Measurements from ENCODE around the gene ATP6V0B. TPM values are rescaled to one million over a fixed set of nuclear protein-coding genes. Genes with fewer than 3 reads are reported as not detected.

ATP6V0B gene
- total and polyA plus RNA-seq, 2 of the 13 experiments (the other 11 are each of a cell fraction or from before 2014, with no cell fraction given) = 157 to 161 TPM

DNA sequence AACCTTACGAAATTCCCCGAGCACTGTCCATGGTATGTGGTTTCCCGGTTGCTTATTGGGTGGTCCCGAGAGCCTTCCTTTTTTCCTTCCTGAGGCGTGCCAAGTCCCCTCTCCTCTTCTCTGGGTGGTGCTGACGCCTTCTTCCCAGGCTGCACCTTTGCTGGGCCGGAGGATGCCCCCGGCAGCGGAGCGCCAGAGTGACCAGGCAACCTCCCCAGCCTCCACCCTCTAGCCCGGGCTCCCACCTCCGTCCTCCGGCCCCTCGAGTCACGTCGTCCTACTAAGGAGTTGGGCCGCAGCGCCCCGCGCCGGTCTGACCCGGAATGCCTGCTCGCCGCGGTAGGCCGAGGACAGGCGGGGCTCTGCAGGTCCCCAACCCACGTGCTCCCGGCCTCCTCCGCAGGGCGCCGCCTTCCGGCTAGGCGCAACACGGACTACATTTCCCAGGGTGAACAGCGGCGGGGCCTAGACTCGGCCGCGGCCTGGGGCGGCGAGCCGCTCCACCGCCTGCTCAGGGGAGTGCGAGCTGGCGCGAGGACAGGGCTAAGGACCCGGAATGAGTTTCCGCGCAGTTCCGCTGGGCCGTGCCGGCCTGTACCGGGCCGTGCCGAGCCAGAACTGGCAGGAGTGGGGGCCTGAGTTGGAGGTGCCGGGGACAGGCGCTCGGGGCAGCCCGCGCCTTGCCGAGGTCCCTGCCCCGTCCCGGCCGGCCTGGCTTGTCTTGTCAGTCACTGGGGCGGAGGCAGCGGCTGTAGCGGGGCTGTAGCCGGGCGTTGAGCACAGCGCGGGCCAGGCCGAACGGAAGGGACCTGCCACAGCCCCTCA lies 28.3 kb upstream of the ATP6V0B start, which contains the start of gene IPO13 (continued):
- peak; percentile 26; the same call in 1 of the 2 replicates for TF ChIP-seq ZNF263 (CRISPR knock-in tag; IDR thresholded peaks at IDR 0.05)
- TF ChIP-seq ZNF232 (CRISPR knock-in tag; IDR thresholded peaks at IDR 0.05; ENCODE audit: borderline replicate concordance) = 0 out of 2 replicates have a peak, but pooled peaks have one; percentile 41
- TF ChIP-seq ZBTB7B (CRISPR knock-in tag; IDR thresholded peaks at IDR 0.05) = peak; percentile 83; the same call in 1 of the 2 replicates
- no peak for TF ChIP-seq SMARCC2 (IDR thresholded peaks at IDR 0.05)
- TF ChIP-seq RFXAP (CRISPR knock-in tag; IDR thresholded peaks at IDR 0.05; ENCODE audit: borderline replicate concordance) = peak; percentile 83; the same call in 1 of the 2 replicates
- TF ChIP-seq PCBP2 (optimal IDR thresholded peaks at IDR 0.05; ENCODE audit: low read depth, low read length, poor library complexity, severe bottlenecking) = no peak
- TF ChIP-seq ZNF674 (CRISPR knock-in tag; IDR thresholded peaks at IDR 0.05; ENCODE audit: low read depth) = no peak
- no peak for TF ChIP-seq NKX3-1 (CRISPR knock-in tag; IDR thresholded peaks at IDR 0.05)
- no peak for TF ChIP-seq THYN1 (CRISPR knock-in tag; IDR thresholded peaks at IDR 0.05; ENCODE audit: borderline replicate concordance, low read depth)
- TF ChIP-seq ZNF589 (CRISPR knock-in tag; conservative IDR thresholded peaks at IDR 0.05) = peak; percentile 64; the same call in 1 of the 2 replicates
- TF ChIP-seq, protein P1, sequence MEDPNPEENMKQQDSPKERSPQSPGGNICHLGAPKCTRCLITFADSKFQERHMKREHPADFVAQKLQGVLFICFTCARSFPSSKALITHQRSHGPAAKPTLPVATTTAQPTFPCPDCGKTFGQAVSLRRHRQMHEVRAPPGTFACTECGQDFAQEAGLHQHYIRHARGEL (CRISPR knock-in tag; IDR thresholded peaks at IDR 0.05) = no peak
- no peak; the same call in 1 of the 2 replicates for TF ChIP-seq ZNF780A (CRISPR knock-in tag; IDR thresholded peaks at IDR 0.05)
- TF ChIP-seq SKI (IDR thresholded peaks at IDR 0.05; ENCODE audit: partially characterized antibody) = peak; percentile 41
- TF ChIP-seq, protein P2, sequence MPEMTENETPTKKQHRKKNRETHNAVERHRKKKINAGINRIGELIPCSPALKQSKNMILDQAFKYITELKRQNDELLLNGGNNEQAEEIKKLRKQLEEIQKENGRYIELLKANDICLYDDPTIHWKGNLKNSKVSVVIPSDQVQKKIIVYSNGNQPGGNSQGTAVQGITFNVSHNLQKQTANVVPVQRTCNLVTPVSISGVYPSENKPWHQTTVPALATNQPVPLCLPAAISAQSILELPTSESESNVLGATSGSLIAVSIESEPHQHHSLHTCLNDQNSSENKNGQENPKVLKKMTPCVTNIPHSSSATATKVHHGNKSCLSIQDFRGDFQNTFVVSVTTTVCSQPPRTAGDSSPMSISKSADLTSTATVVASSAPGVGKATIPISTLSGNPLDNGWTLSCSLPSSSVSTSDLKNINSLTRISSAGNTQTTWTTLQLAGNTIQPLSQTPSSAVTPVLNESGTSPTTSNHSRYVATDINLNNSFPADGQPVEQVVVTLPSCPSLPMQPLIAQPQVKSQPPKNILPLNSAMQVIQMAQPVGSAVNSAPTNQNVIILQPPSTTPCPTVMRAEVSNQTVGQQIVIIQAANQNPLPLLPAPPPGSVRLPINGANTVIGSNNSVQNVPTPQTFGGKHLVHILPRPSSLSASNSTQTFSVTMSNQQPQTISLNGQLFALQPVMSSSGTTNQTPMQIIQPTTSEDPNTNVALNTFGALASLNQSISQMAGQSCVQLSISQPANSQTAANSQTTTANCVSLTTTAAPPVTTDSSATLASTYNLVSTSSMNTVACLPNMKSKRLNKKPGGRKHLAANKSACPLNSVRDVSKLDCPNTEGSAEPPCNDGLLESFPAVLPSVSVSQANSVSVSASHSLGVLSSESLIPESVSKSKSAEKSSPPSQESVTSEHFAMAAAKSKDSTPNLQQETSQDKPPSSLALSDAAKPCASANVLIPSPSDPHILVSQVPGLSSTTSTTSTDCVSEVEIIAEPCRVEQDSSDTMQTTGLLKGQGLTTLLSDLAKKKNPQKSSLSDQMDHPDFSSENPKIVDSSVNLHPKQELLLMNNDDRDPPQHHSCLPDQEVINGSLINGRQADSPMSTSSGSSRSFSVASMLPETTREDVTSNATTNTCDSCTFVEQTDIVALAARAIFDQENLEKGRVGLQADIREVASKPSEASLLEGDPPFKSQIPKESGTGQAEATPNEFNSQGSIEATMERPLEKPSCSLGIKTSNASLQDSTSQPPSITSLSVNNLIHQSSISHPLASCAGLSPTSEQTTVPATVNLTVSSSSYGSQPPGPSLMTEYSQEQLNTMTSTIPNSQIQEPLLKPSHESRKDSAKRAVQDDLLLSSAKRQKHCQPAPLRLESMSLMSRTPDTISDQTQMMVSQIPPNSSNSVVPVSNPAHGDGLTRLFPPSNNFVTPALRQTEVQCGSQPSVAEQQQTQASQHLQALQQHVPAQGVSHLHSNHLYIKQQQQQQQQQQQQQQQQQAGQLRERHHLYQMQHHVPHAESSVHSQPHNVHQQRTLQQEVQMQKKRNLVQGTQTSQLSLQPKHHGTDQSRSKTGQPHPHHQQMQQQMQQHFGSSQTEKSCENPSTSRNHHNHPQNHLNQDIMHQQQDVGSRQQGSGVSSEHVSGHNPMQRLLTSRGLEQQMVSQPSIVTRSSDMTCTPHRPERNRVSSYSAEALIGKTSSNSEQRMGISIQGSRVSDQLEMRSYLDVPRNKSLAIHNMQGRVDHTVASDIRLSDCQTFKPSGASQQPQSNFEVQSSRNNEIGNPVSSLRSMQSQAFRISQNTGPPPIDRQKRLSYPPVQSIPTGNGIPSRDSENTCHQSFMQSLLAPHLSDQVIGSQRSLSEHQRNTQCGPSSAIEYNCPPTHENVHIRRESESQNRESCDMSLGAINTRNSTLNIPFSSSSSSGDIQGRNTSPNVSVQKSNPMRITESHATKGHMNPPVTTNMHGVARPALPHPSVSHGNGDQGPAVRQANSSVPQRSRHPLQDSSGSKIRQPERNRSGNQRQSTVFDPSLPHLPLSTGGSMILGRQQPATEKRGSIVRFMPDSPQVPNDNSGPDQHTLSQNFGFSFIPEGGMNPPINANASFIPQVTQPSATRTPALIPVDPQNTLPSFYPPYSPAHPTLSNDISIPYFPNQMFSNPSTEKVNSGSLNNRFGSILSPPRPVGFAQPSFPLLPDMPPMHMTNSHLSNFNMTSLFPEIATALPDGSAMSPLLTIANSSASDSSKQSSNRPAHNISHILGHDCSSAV (CRISPR knock-in tag; IDR thresholded peaks at IDR 0.05; ENCODE audit: borderline replicate concordance) = peak; percentile 73; the same call in 1 of the 2 replicates
- TF ChIP-seq, protein P3, sequence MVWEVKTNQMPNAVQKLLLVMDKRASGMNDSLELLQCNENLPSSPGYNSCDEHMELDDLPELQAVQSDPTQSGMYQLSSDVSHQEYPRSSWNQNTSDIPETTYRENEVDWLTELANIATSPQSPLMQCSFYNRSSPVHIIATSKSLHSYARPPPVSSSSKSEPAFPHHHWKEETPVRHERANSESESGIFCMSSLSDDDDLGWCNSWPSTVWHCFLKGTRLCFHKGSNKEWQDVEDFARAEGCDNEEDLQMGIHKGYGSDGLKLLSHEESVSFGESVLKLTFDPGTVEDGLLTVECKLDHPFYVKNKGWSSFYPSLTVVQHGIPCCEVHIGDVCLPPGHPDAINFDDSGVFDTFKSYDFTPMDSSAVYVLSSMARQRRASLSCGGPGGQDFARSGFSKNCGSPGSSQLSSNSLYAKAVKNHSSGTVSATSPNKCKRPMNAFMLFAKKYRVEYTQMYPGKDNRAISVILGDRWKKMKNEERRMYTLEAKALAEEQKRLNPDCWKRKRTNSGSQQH (CRISPR knock-in tag; IDR thresholded peaks at IDR 0.05; ENCODE audit: low read depth) = peak; percentile 80; the same call in 1 of the 2 replicates
- peak; percentile 82; the same call in 1 of the 2 replicates for TF ChIP-seq RARG (CRISPR knock-in tag; IDR thresholded peaks at IDR 0.05; ENCODE audit: low read depth)
- peak; percentile 71 for TF ChIP-seq FOXC1 (CRISPR knock-in tag; IDR thresholded peaks at IDR 0.05; ENCODE audit: borderline replicate concordance)

Data from HepG2 (cell line).